GM19324 (cell line): ENCODE measurements around the gene LRP1-AS.

Source experiments
- ATAC-seq: cut with Tn5 transposase; IDR thresholded peaks from one replicate; pipeline ENCODE4 v1.9.1; 2021; ENCODE audit warnings: mild to moderate bottlenecking, moderate library complexity; ENCODE audit not compliant: unreplicated experiment, low FRiP score

LRP1-AS gene

GRCh38 chr12:57105011-57105753 lies 42.2 kb downstream of the LRP1-AS start:
- ATAC-seq = no peak

DNA sequence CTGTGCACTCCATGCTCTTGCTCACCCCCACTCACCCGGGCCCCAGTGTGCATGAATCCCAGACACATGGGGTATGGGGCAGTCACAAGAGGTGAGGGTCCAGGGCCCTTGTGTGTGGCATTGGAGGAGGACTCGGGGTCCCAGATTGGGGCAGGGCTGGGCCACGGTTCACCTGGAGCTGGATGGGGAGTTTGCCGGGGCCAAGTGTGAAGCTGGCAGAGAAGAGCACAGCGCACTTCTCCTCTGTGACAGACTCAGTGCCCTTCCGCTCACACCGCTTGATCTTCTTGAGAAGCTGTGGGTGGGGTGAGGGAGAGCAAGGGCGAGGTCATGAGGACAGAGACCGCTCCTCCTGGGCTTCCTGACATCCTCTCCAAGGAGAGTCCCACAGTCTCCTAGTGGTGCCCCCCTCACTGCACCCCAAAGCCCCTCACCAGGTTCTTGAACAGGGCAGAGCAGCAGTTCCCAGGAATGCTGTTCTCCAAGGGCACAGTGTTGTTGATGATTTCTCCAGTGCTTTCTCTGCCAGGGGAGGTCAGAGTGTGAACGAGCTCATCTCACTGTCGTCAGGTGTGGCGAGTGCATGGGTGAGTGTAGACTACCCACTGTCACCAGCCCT lies 43.0 kb downstream of the LRP1-AS start:
- no peak for ATAC-seq

GRCh38 chr12:57103856-57104255 lies 43.6 kb downstream of the LRP1-AS start:
- no peak for ATAC-seq

GRCh38 chr12:57101892-57102695 lies 45.3 kb downstream of the LRP1-AS start:
- no peak for ATAC-seq

GRCh38 chr12:57099766-57100165 lies 47.7 kb downstream of the LRP1-AS start:
- no peak for ATAC-seq

GRCh38 chr12:57099047-57099714 lies 48.2 kb downstream of the LRP1-AS start:
- ATAC-seq = no peak

DNA sequence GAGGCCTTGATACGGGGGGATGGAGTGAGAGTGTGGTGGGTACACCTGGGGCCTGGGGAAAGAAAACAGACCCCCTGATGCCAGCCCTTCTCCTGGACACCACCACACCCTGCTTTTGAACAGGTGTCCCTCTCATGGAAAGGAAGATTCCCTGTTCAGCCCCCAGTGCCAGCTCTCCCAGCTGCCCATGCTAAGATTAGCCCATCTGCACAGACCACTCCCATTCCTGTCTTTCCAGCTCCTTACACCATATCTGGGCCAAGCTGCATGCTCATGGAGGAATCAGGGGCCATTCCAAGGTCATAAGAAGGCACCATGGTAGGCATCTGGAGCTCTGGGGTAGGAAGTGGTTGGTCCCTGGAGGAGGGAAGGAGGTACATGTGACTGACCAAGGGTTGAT lies 48.9 kb downstream of the LRP1-AS start:
- ATAC-seq = no peak

- ATAC-seq = no peak
These were observed 49.9 kb downstream of the LRP1-AS start for GRCh38 chr12:57097554-57097835.

GRCh38 chr12:57096748-57097553 lies 50.5 kb downstream of the LRP1-AS start:
- no peak for ATAC-seq

DNA sequence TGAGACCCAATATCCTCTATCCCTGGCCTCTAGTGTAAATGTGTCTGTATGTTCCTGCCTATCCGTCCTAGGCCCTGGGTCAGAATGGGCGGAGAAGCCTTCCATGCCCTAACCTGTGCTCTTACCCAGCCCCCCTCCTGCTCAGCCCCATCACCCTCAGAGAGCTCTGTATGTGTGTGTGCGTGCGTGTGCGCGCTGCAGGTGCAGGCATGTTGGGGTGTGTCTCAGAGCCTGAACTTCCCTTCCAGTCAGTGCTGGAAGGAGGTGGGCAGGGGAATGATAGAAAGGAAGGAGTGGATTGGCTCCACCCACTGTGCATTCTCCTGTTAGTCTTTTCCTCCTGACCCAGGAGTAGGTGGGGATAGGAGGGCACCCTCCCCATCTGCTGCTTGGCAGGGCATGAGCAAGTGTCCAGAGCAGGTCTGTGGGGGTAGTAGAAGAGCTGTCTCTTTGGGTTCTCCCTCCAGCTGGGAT lies 51.3 kb downstream of the LRP1-AS start:
- no peak for ATAC-seq

- no peak for ATAC-seq
These were observed 52.0 kb downstream of the LRP1-AS start for GRCh38 chr12:57095440-57095839.
